OCI-LY3 (cell line): ENCODE results near the gene MGMT.

Experiments used
- H2AFZ ChIP-seq: fragments of 200-600, 300-600 bp; shearing (Covaris generic); 2 replicates; pipeline ENCODE4 v1.6.0; 2014; ENCODE audit warnings: antibody characterized with exemption, low read depth, low read length
- H3K27ac ChIP-seq: fragments of 200-600, 300-600 bp; sonication (generic); 2 replicates; pipeline ENCODE4 v1.5.1; 2014; ENCODE audit warnings: mild to moderate bottlenecking, low read length, moderate library complexity, mixed read lengths
- H3K27me3 ChIP-seq: fragments of 200-600, 300-600 bp; sonication (generic); 2 replicates; pipeline ENCODE4 v1.6.1; 2014; ENCODE audit warnings: low read depth, low read length, mixed read lengths
- H3K36me3 ChIP-seq: fragments of 200-600, 300-600 bp; sonication (generic); replicated peaks from 2 replicates; pipeline ENCODE3; 2014; ENCODE audit warnings: low read depth, low read length, mixed read lengths
- H3K4me1 ChIP-seq: fragments of 300-600, 200-600 bp; sonication (generic); 2 replicates; pipeline ENCODE4 v1.6.1; 2014; ENCODE audit warnings: low read length, mixed read lengths
- H3K4me2 ChIP-seq: fragments of 200-600, 300-600 bp; sonication (generic); 2 replicates; pipeline ENCODE4 v1.6.1; 2014; ENCODE audit warnings: low read length, mixed read lengths
- H3K4me3 ChIP-seq: fragments of 300-600, 200-600 bp; sonication (generic); 2 replicates; pipeline ENCODE4 v1.5.1; 2014; ENCODE audit warnings: antibody characterized with exemption, mild to moderate bottlenecking, low read length, moderate library complexity
- H3K79me2 ChIP-seq: fragments of 300-600, 200-600 bp; shearing (Covaris generic); 2 replicates; pipeline ENCODE4 v1.6.1; 2014; ENCODE audit warnings: mild to moderate bottlenecking, low read length, mixed read lengths
- H3K9ac ChIP-seq: fragments of 300-600, 200-600 bp; shearing (Covaris generic); 2 replicates; pipeline ENCODE4 v1.6.0; 2014; ENCODE audit warnings: mild to moderate bottlenecking, low read length, moderate library complexity
- H3K9me3 ChIP-seq: fragments of 200-600, 300-600 bp; shearing (Covaris generic); 2 replicates; pipeline ENCODE4 v1.6.1; 2014; ENCODE audit warnings: low read length, mixed read lengths; ENCODE audit not compliant: insufficient read depth
- H4K20me1 ChIP-seq: fragments of 200-600, 300-600 bp; sonication (generic); 2 replicates; pipeline ENCODE4 v1.6.1; 2016; ENCODE audit warnings: low read length, mixed read lengths; ENCODE audit not compliant: insufficient read depth
- CTCF ChIP-seq: fragments of 200-600, 300-600 bp; sonication (generic); IDR thresholded peaks from 2 replicates; pipeline ENCODE4 v1.5.1; 2014; ENCODE audit warnings: antibody characterized with exemption, low read length, low read depth
- EZH2phosphoT487 ChIP-seq: fragments of 200-600 bp; shearing (Covaris generic); IDR thresholded peaks from 2 replicates; pipeline ENCODE4 v1.6.1; 2018; ENCODE audit warnings: antibody characterized with exemption, mixed run types, low read depth

The MGMT gene

GRCh38 chr10:129622291-129622690 lies 155.2 kb downstream of the MGMT start:
- no peak overlapping the region for H3K4me3 ChIP-seq
- no peaks in the 10 kb centered on the region for H3K79me2 ChIP-seq
- no peaks in the 10 kb centered on the region for H3K36me3 ChIP-seq
- H3K9ac ChIP-seq: no peak overlapping the region
- no peaks in the 10 kb centered on the region for H4K20me1 ChIP-seq
- no peaks in the 10 kb centered on the region for H3K27me3 ChIP-seq
- no peak for TF ChIP-seq EZH2phosphoT487
- H3K4me2 ChIP-seq: no peak overlapping the region
- H3K27ac ChIP-seq: no peak overlapping the region
- no peak overlapping the region for H2AFZ ChIP-seq
- H3K4me1 ChIP-seq: no peaks in the 10 kb centered on the region
- H3K9me3 ChIP-seq: no peaks in the 10 kb centered on the region

- no peak overlapping the region for H2AFZ ChIP-seq
- no peaks in the 10 kb centered on the region for H3K27me3 ChIP-seq
- H3K27ac ChIP-seq: no peak overlapping the region
These were observed 155.7 kb downstream of the MGMT start for GRCh38 chr10:129622736-129623135.

GRCh38 chr10:129624526-129624925 lies 157.5 kb downstream of the MGMT start:
- H3K4me1 ChIP-seq: no peaks in the 10 kb centered on the region
- H4K20me1 ChIP-seq: no peaks in the 10 kb centered on the region
- TF ChIP-seq CTCF: no peak
- no peak for TF ChIP-seq EZH2phosphoT487
- no peak overlapping the region for H3K4me2 ChIP-seq
- no peak overlapping the region for H2AFZ ChIP-seq
- no peaks in the 10 kb centered on the region for H3K79me2 ChIP-seq
- no peaks in the 10 kb centered on the region for H3K27me3 ChIP-seq
- no peaks in the 10 kb centered on the region for H3K36me3 ChIP-seq
- no peak overlapping the region for H3K27ac ChIP-seq
- no peak overlapping the region for H3K9ac ChIP-seq
- H3K4me3 ChIP-seq: no peak overlapping the region
- no peaks in the 10 kb centered on the region for H3K9me3 ChIP-seq

More at GRCh38 chr10:129622736-129623135, 155.7 kb downstream of the MGMT start:
- Histone ChIP-seq H4K20me1 (no peaks in the 10 kb centered on the region), H3K9me3 (no peaks in the 10 kb centered on the region), H3K79me2 (no peaks in the 10 kb centered on the region), H3K9ac (no peak overlapping the region), H3K4me3 (no peak overlapping the region), H3K4me1 (no peaks in the 10 kb centered on the region), H3K36me3 (no peaks in the 10 kb centered on the region), H3K4me2 (no peak overlapping the region)
- no peak for TF ChIP-seq EZH2phosphoT487
- no peak for TF ChIP-seq CTCF

GRCh38 chr10:129626309-129626708 lies 159.3 kb downstream of the MGMT start:
- no peak overlapping the region for H3K27ac ChIP-seq
- no peaks in the 10 kb centered on the region for H3K27me3 ChIP-seq
- H2AFZ ChIP-seq: no peak overlapping the region
- TF ChIP-seq EZH2phosphoT487 (no peak), CTCF (no peak)
- no peaks in the 10 kb centered on the region for H3K4me1 ChIP-seq
- no peak overlapping the region for H3K4me3 ChIP-seq
- no peaks in the 10 kb centered on the region for H3K9me3 ChIP-seq
- H4K20me1 ChIP-seq: no peaks in the 10 kb centered on the region
- H3K9ac ChIP-seq: no peak overlapping the region
- H3K79me2 ChIP-seq: no peaks in the 10 kb centered on the region
- no peaks in the 10 kb centered on the region for H3K36me3 ChIP-seq
- no peak overlapping the region for H3K4me2 ChIP-seq
